HT-29 (cell line): ENCODE results near the gene DMD. TPM values are rescaled to one million over a fixed set of nuclear protein-coding genes. Genes with fewer than 3 reads are reported as not detected.

ENCODE experiments used
- DNase-seq: peaks from one replicate; pipeline ENCODE4 v3.0.0-alpha.2; 2015; ENCODE audit warnings: low spot score
- total RNA-seq: library from RNA; depleted of rRNA; stranded (reverse); fragments of >200 nt; shearing (Covaris generic); gene quantifications from 2 replicates; pipeline ENCODE4 v1.2.3, GENCODE V29; 2014

Gene DMD
- total RNA-seq, 1 experiment from 2014 or later: not detected

DNA sequence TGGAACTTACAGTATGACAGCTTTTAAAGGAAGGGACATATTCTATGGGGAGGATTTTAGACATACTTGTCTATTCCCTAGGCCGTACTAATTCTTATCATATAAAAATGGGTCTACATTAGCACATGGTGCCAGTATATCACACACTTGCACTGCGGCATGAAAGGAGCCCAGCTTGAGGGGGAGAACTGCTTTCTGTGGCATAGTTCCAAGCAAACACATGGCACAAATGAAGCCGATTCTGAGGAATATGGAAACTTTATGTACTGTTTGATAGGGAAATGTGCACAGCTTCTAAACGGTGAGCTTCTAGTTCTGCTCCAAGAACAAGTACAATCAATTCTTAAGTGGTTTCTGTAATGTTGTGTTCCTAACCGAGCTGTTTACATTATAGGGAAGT, 1463.9 kb downstream of the DMD start:
- DNase-seq: no peak

DNA sequence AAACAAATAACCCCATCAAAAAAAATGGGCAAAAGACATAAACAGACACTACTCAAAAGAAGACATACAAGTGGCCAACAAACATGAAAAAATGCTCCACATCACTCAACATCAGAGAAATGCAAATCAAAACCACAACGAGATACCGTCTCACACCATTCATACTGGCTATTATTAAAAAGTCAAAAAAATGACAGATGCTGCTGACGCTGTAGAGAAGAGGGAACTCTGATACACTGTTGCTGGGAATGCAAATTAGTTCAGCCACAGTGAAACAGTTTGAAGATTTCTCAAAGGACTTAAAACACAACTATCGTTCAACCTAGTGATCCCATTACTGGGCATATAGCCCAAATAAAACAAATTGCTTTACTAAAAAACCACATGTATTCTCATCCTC, 1468.3 kb downstream of the DMD start:
- no peak for DNase-seq

DNA sequence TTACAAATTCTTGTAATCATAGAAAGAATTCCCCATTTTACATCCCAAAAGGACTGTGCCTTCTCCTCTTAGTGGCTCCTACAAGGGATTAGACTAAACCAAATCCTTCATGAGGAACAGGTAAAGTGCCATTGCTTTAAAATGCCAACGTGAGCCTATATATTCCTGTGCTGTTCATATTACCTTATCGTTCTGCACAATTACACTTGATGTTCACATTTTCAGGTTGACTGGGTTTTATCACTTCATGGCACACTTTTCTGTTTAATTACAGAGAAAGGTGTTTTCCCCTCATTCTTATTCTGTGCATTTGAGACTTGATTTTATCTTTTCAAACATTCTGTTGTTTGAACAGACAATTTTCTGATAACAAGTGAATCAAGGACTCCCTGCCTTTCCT, 1493.9 kb downstream of the DMD start:
- DNase-seq: no peak

DNA sequence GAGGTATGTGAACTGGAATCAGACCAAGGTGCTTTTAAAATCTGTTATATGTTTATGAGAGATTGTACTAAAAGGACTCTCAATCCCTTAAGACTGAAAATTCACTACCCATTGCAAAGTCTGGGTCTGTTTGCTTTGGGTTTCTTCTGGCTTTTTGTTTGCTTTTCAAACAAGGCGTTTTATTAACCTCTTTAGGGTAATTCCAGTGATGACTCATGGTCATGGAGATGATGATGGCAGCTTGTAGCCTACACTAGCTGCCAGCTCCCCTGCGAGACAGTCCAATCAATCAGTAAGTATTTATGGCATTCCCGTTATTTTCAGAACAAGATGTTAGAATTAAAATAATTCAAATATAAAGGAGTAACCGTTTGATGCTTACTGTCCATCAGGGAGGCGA, 1495.7 kb downstream of the DMD start:
- DNase-seq: no peak

DNA sequence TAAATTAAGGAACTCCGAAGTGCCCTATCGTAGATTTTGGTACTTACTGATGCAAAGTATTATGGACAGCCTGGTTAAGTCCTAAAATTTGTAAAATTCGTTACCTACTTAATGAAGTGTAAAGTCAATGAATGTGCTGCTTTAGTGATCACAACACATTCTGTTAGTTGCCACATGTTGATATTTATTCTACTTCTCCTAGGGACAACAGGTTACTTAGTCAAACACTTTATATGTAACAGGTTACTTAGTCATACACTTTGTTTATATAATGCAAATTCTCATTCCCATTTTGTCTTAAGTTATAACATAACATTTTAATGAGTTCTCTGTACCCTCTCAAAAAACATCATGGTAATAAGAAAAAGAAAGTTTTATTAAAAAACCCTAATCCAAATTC, 1496.6 kb downstream of the DMD start:
- DNase-seq: no peak

DNA sequence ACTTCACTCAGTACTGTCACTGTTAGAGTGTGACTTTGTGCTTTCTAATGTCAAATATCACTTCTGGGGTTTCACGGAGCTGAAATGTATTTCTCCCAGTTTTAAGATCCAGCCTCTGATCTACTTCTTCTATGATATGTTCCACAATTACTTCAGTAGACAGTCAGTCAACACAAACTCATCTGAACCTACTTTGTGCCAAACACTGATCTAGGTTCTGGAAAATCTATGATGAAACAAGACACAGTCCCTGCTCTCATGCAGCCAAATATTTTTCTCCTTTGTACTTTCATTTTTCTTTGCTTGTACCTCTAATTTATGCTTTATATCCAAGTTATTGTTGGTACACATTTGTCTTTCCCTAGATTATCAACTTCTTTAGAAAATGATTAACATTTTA, 1498.2 kb downstream of the DMD start:
- DNase-seq: no peak

DNA sequence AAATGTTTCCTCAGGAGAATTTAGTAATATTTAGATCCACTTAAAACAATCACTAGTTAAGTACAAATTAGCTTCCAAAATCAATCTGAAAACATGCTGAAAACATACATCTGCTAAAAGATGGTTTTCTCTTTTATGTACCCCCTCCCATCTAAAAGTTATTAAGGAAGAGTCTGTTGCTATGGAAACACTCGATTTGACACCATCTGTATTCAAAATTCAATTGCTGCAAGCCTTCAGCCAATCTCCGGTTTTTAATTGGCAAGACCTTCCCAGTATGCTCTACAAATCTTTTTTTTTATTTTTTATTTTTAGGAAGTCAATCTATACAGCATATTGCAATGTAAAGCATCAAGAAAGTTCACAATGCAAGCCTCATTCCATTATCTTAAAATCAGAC, 1500.2 kb downstream of the DMD start:
- DNase-seq: no peak

DNA sequence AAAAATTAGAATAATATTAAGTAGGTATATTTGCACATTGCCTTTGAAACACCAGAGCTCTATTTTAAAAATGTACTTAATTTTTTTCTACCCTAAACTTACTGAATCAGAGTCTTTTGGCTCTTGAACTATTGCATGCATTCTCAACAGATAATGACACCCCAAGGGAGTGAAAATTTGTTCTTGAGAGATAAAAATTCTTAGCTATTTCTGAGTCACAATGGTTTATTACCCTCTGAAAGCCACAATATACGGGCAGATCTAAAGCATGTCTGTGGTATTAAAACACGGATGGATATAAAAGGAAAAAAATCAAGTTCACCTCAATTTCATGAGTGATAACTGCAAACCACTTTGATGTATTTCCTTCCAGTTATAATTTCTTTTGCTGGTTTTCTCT, 1503.2 kb downstream of the DMD start:
- DNase-seq: no peak

DNA sequence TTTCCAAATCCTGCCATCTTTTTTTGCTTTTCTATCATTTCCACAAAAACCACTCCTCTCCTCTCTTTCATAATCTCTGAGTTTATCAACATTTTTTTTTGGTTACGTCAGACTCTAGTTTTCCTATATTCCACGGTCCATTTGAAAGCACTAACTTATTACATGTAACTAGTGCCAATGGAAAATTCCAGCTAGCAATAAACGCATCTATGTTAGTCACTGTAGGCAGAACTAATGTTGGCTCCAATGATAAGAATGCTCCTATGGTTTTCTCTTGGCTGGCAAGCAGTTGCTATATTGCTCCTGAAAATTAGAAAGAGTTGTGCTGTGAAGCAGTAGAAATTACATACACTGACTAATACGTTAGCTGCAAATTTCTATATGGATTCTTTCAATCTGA, 1504.9 kb downstream of the DMD start:
- no peak for DNase-seq

DNA sequence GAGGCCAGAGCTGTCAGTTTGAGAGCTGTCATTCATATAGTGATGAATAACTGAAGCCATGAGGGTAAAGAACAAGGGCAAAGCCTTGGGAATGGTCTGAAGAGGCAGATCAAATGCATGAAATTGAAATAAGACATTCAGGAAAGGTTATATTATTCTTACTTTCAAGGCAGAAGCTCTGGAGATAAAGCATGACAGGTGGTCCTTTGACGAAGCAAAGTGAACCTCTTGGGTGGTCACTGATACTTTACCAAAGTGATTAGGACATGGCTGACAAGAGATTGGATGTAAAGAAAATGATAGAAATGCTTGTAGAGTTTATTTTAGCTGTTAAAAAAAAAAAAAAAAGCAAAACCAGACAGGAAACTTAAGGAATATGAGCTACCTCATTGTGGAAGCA, 1505.5 kb downstream of the DMD start:
- no peak for DNase-seq

DNA sequence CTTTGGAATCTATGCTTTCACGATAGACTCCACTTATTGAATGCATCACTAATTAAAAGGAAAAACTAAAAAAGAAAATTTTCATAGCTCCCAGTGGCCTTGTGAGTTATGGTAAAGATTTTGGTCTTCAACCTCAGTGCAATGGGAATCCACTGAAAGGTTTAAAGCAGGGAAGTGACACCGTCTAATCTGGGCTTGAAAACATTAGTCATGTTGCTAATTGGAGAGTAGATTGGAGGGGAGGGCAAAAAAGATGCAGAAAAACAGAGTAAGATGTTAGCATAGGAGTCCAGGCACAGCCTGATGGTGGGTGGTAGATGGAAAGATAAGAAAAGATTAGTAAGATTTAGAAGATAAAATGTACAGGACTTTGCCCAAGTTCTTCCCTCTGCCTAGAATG, 1506.4 kb downstream of the DMD start:
- no peak for DNase-seq

DNA sequence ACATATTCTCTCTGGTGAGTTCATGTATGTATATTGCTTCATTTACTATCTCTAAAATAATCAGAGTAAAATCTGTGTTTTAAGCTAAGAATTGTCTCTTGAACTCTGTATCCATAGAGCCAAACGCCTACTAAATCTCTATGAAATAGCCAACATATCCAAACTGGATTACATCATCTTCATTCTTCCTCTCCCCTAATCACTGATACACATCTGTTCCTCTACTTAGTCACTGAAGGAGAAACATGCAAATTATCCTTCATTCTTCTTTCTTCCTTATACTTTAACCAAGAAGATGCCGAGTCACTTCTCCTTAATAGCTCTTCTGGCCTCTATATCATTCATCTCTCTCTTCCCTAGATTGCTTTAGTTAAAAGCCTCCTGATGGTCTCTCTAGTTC, 1509.1 kb downstream of the DMD start:
- DNase-seq: no peak

DNA sequence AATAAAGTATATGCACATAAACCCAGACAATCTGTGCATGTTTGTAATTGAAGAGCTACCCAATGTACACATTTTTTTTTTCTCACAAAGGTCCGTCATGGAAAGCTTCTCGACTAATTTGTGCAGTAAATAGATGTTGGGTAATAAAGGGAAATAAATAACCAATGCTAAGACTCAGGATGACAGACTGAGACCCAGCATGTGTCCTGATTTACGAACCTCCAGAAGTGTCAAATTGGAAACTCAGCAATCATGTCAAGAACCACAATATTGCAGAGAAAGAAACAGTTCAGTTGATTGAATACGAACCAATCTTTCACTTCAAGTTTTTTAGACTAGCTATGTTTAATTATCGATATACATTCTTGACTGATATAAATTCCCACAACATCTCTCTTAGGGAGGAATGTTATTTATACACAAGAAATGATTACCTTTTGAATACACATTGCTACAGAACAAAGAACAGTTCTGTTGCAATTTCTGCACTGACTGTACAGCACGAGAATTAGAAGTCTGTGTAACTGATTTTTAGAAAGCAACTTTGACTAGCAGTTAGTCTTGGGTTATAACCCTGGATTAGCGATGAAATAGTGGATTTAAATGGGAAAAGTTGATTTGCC, 1513.9 kb downstream of the DMD start:
- DNase-seq: no peak

DNA sequence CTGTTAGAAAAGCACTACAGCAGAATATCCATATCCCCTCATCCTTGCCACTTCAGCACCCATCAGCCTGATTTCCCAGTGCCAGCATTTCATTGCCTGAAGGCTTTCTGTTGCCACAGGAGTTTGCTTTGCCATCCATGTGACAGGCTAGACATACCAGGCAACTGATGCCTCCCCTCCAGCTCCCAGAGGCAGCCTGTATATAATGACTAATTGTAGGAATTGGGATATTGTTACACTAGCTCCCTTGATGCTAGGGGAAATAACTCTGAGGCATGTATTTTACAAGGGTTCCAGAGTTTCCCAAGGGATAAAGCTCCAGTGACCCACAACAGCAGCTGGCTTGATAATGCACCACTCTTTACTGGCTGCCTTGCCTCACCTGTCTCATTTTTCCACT, 1531.5 kb downstream of the DMD start:
- DNase-seq: no peak

DNA sequence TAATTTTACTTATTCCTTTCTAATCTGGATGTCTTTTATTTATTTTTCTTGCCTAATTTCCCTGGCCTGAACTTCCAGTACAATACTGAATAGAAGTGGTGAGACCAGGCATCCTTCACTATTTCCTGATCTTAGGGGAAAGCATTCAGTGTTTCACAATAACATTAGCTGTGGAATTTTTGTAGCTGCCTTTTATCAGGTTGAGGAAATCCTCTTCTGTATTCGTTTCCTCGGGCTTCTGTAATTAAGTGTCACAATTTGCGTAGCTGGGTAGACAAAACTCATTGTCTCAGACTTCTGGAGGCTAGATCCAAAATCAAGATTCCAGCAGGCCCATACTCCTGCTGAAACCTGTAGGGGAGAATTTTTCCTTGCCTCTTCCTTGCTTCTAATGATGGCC, 1541.1 kb downstream of the DMD start:
- no peak for DNase-seq

DNA sequence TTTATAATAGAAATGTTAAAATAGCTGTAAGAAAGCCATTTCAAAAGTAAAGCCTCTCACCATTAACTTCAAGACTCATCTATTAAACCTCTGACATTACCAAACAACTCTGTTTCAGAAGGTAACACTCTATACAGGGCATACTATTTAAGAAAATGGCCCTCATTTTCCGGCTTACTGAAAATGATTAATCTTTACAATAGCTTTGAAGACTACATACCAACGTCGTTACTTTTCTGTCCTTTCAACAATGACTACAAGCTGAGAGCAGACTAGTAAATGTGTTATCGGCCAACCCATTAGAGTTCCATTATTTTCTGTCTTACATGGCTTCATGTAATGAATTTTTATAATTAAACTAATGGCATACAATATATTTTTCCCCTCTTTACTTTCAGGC, 1545.9 kb downstream of the DMD start:
- DNase-seq: no peak

DNA sequence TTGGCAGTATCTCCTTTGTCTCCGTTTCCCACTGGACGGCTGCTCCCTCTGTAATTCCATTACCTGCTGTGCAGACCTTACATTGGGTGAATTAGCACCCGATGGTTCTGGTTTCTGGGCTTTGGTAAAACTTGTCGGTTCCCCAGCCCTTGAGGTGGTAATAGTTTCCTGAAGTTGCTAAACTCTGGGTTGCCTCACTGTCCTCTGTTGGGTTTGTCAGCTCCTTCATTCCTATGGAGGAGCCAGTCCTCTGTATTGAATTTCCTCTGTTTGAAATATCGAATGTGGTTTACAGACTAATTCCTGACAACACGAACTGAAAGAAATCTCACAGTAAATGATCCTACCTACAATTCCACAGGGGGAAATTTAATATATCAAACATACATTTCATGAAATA, 1548.2 kb downstream of the DMD start:
- no peak for DNase-seq

DNA sequence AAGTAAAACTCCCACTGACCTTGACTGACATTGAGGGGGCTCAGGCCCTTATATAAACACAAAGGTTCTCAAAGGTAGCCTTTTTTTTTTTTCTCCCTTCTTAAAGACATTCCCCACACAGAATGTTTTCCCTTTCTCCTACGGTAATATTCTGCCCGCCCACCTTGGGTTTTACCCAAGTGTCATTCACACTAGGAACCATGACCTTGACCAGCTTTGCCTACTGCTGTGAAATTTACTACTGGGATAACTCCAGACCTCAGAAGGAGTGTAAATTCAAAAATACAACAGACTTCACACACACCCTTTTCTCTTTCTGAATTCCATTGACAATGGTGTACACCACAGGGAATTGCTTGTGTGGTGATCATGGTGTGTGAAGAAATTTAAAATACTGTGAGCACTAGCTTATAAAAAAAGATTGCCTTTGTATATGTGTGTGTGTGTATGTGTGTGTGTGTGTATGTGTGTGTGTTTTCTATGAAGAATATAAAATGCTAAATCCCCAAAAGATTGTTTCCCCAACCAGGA, 1550.0 kb downstream of the DMD start:
- no peak for DNase-seq

DNA sequence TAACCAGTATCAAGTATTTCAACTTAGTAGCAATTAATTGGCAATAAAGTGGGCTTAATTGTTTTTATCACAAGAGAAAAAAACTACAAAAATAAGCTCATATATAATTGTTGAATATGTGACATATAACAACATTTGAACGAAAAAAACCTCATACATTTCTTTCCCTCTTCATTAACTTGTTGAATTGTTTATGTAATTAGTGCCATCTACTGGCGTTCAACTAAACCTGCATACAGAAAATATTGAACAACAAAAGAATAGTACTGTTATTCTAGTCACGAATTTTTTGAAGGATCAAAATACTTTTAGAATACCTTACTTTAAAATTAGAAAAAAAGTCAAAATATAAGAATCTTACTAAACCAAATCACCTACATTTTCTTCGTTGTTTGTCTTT, 1553.0 kb downstream of the DMD start:
- peak; percentile 42 for DNase-seq

DNA sequence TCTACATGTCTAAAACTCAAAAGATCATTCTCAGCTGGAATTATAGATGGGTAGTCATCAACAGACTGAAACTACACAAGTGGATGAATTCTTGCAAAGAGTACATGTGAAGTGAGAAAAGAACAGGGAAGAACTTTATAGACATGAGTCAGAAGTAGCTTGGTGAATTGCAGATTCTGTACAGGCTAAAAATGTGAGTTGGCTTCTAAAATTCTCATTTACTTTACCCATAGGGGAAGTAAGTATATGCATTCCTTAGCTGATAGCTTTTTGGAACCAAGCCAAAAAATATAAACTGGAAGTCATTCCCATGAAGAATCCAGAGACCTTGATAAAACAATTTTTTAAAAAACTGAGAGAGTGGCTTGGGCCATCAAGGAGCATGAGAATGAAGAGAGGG, 1555.3 kb downstream of the DMD start:
- DNase-seq: no peak

DNA sequence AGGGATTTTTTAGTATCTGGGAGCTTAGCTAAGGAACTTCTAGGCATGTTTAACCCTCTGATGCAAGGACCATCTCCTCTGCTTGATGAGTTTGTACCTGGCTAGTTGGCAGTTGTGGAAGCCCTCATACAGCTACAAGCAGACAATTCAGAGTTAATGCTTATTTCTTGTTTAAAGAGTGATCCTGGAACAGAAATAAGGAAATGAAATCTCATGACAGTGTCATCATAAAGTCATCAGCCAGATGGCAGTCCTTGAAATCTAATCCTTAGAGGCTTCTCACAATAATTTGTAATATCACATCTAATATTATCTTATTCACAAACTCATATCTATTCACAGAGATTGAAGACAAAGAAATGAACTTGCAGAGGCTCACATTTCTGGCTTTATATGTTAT, 1557.9 kb downstream of the DMD start:
- DNase-seq: no peak

DNA sequence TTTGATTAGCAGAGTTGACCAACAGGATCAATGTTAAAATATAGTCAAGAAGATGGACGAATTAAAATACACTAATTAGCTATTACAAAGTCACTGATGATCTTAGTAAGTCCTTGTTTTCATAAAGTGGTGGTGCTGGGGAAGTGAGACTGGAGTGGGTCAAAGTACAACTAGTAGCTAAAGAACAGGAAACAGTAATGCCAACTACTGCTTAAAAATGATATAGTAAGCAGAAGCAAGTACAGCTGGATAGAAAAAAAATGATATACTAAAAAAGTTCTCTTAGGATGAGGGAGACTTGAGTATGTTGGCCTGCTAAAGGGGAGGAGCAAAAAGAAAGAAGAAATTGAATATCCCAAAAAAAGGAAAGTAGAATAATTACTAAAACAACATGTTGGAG, 1558.7 kb downstream of the DMD start:
- no peak for DNase-seq

DNA sequence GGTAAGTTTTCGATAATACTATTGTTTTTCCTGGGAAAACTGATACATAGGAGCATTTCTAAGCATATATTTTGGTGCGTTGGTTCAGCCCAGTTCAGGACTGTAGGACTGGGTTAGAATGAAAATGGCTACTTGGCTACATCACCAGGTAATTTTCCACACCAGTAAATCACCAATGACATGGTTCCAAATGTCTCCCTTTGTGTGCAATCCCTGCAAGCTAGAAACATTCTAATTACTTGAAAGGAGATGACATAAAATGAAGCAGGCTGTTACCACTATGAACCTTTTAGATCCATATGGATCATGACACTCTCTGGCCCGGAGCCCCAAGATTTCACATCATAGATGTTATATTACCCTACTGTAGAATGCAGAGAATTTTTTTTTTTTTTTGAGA, 1562.1 kb downstream of the DMD start:
- no peak for DNase-seq

DNA sequence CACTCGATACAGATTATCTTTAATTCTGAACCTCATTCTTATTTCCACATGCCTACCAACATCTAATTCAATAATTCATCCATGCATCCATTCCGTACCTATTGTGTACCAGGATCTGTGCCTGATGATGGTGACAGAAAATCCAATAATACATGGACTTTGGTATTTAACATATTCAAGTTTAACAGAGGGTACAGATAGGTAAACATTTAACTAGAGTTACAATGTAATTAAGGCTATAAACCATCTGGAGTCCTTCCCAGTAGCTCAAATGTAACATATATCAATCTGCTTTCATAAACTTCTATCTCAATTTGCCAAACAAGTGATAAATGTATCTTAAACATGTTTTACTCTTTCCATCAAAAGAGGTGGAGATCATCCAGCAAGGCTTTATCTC, 1578.0 kb downstream of the DMD start:
- DNase-seq: no peak
